GM19025 (cell line): ENCODE data around the gene HELZ2.

Experiments
- ATAC-seq: cut with Tn5 transposase; IDR thresholded peaks from one replicate; pipeline ENCODE4 v1.9.1; 2021; ENCODE audit warnings: mild to moderate bottlenecking, low read depth, moderate library complexity; ENCODE audit not compliant: unreplicated experiment

HELZ2 gene

DNA sequence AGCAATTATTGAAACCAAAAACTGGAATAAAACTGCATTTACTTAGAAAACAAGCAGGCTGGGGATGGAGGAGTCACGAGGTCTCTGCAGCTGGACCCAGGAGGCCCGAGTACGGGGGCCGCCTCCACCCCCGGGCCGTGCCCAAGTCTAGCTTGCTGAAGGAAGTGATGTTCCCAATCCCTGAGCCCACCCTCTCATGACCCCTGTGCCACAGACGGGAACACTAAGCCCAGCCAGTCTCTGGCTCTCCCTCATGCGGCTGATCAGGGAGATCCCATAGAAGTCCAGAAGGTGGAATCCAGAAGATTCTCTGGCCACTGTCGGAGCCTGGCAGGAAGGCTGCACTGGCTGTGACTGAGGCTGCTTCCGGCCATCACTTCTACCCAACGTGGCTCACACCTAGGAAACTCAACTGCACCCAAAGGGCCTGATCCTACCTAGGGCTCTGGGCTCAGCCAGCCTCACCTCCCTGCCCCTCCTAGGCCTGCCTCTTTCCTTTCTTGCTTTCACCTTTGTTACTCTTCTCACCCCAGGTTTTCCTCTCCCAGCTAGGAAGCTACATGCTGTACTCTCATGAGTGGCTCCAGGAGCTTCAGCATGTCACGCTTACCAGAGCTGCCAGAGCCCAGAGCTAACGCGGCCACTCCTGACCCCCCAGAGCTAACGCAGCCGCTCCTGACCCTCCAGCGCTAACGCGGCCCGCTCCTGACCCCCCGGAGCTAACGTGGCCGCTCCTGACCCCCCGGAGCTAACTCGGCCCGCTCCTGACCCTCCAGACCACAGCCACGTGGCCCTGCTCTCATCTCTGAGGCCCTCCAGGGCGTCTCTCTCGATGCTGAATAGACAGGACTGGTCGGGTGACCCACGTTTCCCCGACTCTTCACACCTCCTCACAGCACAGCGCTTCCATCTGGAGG lies 24.7 kb upstream of the HELZ2 start:
- ATAC-seq = no peak

GRCh38 chr20:63597651-63598478 lies 23.8 kb upstream of the HELZ2 start:
- ATAC-seq = no peak

GRCh38 chr20:63596423-63596822 lies 22.4 kb upstream of the HELZ2 start:
- ATAC-seq = no peak

- no peak for ATAC-seq
Observed at GRCh38 chr20:63595416-63596127, 21.5 kb upstream of the HELZ2 start.

- no peak for ATAC-seq
Observed at GRCh38 chr20:63594043-63594561, 20.1 kb upstream of the HELZ2 start.

DNA sequence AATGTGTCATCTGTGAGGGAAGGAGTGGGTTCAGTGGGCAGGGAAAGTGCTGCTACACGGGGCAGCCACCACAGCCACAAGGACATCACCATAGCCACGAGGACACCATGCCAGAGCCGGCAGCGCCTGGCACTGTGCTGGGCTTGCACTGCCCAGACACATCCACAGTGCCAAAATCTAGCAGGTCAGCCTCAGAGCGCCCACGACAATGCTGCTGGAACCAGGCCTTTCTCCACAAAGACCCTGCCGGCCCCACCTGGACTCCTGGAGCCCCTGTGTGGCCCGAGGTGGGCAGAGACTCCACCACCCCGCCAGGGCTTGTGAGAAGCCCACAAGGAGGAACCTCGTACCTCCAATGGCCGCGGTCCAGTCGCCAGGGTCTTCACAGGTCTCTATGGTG lies 18.6 kb upstream of the HELZ2 start:
- ATAC-seq = no peak

GRCh38 chr20:63591786-63592355 lies 17.8 kb upstream of the HELZ2 start:
- ATAC-seq = no peak

- ATAC-seq = no peak
Observed at GRCh38 chr20:63591147-63591533, 17.1 kb upstream of the HELZ2 start.

GRCh38 chr20:63590218-63591146 lies 16.4 kb upstream of the HELZ2 start:
- no peak for ATAC-seq

GRCh38 chr20:63589261-63590217 lies 15.5 kb upstream of the HELZ2 start:
- no peak for ATAC-seq

DNA sequence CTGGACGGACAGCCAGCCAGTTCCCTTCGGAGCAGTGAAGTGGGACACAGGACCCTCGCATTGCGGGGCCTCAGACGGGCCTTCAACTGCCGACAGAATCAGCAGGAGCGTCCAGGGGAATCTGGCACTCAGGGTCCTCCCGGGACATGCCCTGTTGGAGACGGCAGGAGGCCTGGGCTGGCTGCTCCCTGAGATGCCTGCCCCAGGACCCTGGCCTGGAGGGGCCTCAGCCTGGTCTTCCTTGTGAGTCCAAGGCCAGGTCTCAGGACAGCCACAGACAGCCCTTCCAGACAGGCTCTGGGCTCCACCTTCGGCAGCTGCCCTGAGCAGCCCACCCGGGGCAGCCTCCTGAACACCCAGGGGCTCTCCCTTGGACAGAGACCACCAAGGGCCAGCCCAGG lies 14.6 kb upstream of the HELZ2 start:
- ATAC-seq = no peak

DNA sequence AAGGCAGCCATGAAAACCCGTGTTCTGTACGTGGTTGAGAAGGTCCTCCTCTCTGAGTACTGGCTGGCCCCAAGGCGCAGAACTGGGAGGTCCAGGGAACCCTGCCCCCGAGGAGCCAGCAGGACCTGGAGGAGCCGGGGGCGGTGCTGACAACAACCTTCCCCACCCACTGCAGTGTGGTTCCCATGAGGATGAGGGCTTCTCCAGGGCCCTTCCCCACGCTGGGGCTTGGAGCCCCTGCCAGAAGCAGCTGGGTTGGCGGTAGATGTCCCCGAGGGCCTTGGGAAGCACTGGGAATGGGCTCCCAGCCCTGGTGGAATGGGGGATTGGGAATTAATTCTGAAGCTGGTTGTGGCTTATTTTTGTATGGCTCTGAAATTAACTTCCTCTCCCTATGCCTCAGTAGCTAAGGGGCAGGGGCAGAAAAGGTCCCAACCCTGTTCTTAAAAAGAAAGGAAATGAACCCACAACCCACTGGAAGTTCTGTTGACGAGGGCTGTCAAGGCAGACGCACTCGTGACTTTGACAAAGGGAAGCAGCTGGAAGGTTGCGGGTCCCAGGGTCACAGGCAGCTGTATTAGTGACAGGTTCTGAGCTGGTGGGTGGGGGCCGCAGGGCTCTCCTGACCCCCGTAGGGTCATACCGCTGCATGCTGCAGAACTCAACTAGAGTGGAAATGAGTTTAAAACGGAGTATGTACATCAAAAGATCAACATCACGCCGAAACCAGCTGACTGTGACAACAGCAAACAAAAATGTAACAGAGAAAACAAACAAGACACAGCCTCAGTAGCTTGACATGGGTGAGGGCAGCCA lies 13.9 kb upstream of the HELZ2 start:
- ATAC-seq = no peak

- no peak for ATAC-seq
Observed at GRCh38 chr20:63587256-63587655, 13.2 kb upstream of the HELZ2 start.

DNA sequence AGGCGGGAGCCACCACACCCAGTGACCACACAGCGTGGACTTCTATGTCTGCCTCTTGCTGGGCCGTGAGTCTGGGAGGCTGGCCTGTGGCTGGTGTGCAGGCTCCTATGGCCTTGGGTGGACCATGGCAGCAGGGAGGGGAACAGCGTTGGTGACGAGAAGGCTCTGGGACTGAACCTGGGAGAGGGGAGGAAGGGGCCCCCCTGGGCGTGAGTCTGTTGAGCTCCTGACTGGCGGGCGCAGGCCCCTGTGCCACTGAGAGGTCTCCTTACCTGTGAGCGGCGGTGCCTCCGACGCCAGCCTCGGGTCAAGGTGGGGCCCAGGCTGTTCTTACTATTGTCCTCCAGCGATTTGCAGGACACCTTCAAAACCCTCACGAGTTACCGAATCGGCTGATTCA lies 12.8 kb upstream of the HELZ2 start:
- no peak for ATAC-seq

- no peak for ATAC-seq
Observed at GRCh38 chr20:63585616-63586565, 11.9 kb upstream of the HELZ2 start.

DNA sequence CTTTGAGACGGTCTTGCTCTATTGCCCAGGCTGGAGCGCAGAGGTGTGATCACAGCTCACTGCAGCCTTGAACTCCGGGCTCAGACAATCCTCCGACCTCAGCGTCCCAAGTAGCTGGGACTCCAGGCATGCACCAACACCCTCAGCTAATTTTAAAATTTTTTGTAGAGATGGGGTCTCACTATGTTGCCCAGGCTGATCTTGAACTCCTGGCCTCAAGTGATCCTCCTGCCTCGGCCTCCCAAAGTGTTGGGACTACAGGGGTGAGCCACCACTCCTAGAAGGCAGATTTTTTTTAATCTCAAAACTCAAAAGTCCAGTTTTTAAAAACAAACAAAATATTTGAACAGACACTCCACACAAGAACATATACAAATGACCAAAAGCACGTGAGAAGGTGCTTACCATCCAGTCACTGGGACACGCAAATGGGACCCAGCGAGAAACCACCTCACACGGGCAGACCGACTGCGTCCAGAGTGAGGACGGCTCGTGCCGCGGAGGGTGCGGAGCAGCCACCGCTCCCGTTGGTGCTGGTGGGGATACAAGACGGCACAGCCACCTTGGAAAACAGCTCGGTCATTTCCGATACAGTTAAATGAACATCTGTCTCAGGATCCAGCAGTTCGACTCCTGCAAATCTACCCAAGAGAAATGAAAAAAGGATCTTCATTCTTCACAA lies 8.5 kb upstream of the HELZ2 start:
- ATAC-seq = no peak
